HG03432 (cell line): ENCODE data around the gene KHK.

Source experiments
- ATAC-seq: cut with Tn5 transposase; IDR thresholded peaks from one replicate; pipeline ENCODE4 v1.9.1; 2021; ENCODE audit warnings: mild to moderate bottlenecking, moderate library complexity; ENCODE audit not compliant: unreplicated experiment

KHK gene

DNA sequence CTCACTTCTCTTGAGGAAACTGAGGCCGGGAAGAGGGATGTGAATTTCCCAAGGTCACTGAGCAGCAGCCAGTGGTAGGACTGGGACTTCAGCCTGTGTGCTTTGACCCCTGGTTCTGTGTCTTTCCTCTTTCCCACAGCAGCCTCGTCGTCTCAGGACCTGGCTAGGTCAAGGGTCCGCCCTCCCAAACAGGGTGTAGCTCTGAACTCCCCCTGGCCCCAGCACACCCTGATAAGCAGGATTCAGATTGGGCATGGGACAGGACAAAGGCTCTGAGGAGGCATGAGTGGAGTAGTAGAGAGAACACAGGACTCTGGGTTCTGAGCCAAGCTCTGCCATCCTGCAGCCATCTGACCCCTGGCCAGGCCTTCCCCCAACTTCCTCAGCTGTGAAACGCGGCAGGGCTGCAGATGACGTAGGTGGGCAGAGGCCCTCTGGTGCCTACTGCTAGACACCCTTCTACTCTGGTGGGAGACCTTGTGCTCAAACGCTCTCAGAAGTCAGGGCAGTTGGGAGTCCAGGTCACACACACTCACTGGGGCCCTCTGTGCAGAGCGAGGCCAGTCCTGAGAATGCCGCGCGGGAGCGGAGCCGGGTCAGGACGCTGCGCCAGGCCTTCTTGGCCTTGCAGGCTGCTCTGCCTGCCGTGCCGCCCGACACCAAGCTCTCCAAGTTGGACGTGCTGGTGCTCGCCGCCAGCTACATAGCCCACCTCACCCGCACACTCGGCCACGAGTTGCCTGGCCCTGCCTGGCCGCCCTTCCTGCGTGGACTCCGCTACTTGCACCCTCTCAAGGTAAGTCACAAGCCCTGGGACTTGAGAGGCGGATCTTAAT is 63.2 kb downstream of the KHK start:
- ATAC-seq, result no peak
